ENCODE results near the gene TEX11. TPM values are rescaled to one million over a fixed set of nuclear protein-coding genes. Genes with fewer than 3 reads are reported as not detected.
"Not testable (repeated sequence)": the region's sequence is repeated elsewhere in the genome, so short reads cannot be mapped to it uniquely, and the experiment has no call there.

Gene TEX11
- total RNA-seq, 1 experiment from 2014 or later, result not detected

DNA sequence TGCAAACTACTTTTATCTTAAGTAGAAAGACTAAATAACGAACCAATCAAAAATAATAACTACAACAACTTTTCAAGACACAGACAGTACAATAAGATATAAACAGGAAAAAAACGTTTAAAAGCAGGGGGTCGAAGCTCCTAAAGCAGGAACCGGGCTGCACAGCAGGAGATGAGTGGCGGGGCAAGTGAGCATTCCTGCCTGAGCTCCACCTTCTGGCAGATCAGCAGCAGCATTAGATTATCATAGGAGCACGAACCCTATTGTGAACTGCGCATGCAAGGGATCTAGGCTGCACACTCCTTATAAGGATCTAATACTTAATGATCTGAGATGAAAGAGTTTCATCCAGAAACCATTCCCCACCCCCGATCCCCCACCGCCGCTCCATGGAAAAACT lies 146.2 kb downstream of the TEX11 start:
- H3K27ac ChIP-seq, result no peak overlapping the region
- intact Hi-C loops (cut with micrococcal nuclease; ENCODE audit: unreplicated experiment), result no loop called here
- no peak overlapping the region for H3K4me3 ChIP-seq
- no TSS peak for BruUV-seq (replicated peaks)
- no peaks in the 10 kb centered on the region for H3K4me1 ChIP-seq (replicated peaks; ENCODE audit: insufficient read depth)
- no peaks in the 10 kb centered on the region for H3K9me2 ChIP-seq (ENCODE audit: insufficient read depth)
- H3K4me2 ChIP-seq, result no peak overlapping the region
- CTCF ChIA-PET, result no interaction called here
- H3K27me3 ChIP-seq (ENCODE audit: insufficient read depth, low read depth), result peaks cover 14% of the 10 kb centered on the region; the same call in 1 of the 2 replicates
- POLR2A ChIA-PET (ENCODE audit: unreplicated experiment), result no interaction called here
- no peak for DNase-seq
- H2AFZ ChIP-seq, result no peak overlapping the region
- no peaks in the 10 kb centered on the region for H4K20me1 ChIP-seq (ENCODE audit: insufficient read depth)
- no peaks in the 10 kb centered on the region for H3K79me2 ChIP-seq (ENCODE audit: low read depth)
- H3K36me3 ChIP-seq (ENCODE audit: low read depth), result no peaks in the 10 kb centered on the region
- no peaks in the 10 kb centered on the region for H3K9me3 ChIP-seq (ENCODE audit: insufficient read depth, low read depth)
- TF ChIP-seq, protein P1, sequence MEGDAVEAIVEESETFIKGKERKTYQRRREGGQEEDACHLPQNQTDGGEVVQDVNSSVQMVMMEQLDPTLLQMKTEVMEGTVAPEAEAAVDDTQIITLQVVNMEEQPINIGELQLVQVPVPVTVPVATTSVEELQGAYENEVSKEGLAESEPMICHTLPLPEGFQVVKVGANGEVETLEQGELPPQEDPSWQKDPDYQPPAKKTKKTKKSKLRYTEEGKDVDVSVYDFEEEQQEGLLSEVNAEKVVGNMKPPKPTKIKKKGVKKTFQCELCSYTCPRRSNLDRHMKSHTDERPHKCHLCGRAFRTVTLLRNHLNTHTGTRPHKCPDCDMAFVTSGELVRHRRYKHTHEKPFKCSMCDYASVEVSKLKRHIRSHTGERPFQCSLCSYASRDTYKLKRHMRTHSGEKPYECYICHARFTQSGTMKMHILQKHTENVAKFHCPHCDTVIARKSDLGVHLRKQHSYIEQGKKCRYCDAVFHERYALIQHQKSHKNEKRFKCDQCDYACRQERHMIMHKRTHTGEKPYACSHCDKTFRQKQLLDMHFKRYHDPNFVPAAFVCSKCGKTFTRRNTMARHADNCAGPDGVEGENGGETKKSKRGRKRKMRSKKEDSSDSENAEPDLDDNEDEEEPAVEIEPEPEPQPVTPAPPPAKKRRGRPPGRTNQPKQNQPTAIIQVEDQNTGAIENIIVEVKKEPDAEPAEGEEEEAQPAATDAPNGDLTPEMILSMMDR (conservative IDR thresholded peaks at IDR 0.05), result no peak
- no peak for TF ChIP-seq EZH2 (IDR thresholded peaks at IDR 0.05; ENCODE audit: low read depth)
- no peaks in the 10 kb centered on the region for H3F3A ChIP-seq (ENCODE audit: insufficient read depth, low read depth)

DNA sequence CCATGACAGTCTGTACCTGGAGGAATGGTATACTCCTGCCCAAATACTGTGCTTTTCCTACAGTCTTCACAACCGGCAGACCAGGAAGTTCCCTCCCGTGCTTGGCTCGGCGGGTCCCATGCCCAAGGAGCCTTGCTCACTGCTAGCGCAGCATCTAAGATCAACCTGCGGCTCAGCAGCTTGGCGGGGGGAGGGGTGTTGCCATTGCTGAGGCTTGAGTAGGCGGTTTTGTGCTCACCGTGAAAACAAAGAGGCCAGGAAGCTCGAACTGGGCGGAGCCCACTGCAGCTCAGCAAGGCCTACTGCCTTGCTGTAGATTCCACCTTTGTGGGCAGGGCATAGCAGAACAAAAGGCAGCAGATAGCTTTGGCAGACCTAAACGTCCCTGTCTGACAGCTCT lies 152.7 kb downstream of the TEX11 start:
- TF ChIP-seq, protein P1 (conservative IDR thresholded peaks at IDR 0.05), result no peak
- no peak for TF ChIP-seq EZH2 (IDR thresholded peaks at IDR 0.05; ENCODE audit: low read depth)
- Histone ChIP-seq H3K4me1 (replicated peaks; ENCODE audit: insufficient read depth) (no peaks in the 10 kb centered on the region), H3K4me2 (no peak overlapping the region), H3K9me3 (ENCODE audit: insufficient read depth, low read depth) (no peaks in the 10 kb centered on the region), H3F3A (ENCODE audit: insufficient read depth, low read depth) (no peaks in the 10 kb centered on the region), H4K20me1 (ENCODE audit: insufficient read depth) (no peaks in the 10 kb centered on the region), H3K36me3 (ENCODE audit: low read depth) (no peaks in the 10 kb centered on the region), H3K79me2 (ENCODE audit: low read depth) (no peaks in the 10 kb centered on the region), H2AFZ (no peak overlapping the region), H3K27me3 (ENCODE audit: insufficient read depth, low read depth) (no peaks in the 10 kb centered on the region), H3K4me3 (no peak overlapping the region), H3K9me2 (ENCODE audit: insufficient read depth) (no peaks in the 10 kb centered on the region), H3K27ac (no peak overlapping the region)
- ChIA-PET CTCF (no interaction called here), POLR2A (ENCODE audit: unreplicated experiment) (no interaction called here)
- BruUV-seq (replicated peaks), result no TSS peak
- no peak for DNase-seq
- intact Hi-C loops (cut with micrococcal nuclease; ENCODE audit: unreplicated experiment), result no loop called here

DNA sequence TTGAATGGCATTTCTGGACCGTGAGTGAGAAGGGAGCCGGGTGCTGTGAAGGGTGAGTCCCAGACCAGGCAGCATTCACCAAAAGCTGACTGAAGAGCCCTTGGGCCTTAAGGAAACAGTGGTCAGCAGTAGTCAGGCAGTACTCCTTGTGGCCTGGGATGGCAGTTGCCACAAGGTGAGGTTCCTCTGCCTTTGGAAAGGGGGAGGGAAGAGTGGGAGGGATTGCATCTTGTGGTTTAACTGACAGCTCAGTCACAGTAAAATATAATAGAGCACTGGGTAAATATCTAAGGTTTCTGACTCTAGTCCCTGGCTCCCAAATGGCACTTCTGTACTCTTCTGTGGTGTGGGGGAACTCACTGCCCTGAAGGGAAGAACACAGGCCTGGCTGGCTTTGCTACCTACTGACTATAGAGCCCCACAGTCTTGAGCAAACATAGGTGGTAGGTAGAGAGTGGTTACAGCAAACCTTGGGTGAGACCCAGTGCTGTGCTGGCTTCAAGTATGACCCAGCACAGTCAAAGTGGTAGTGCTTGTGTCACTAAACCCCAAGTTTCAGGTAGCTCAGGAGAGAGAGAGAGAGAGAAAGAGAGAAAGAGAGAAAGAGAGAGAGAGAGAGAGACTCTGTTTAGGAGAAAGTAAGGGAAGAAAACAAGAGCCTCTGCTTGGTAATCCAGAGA lies 154.2 kb downstream of the TEX11 start:
- Histone ChIP-seq H3K9me3 (ENCODE audit: insufficient read depth, low read depth) (no peaks in the 10 kb centered on the region), H3K4me1 (replicated peaks; ENCODE audit: insufficient read depth) (no peaks in the 10 kb centered on the region), H3K36me3 (ENCODE audit: low read depth) (no peaks in the 10 kb centered on the region), H3K4me3 (no peak overlapping the region), H3K27me3 (ENCODE audit: insufficient read depth, low read depth) (no peaks in the 10 kb centered on the region), H3K79me2 (ENCODE audit: low read depth) (no peaks in the 10 kb centered on the region), H4K20me1 (ENCODE audit: insufficient read depth) (no peaks in the 10 kb centered on the region), H3F3A (ENCODE audit: insufficient read depth, low read depth) (no peaks in the 10 kb centered on the region), H3K27ac (no peak overlapping the region), H2AFZ (no peak overlapping the region), H3K4me2 (no peak overlapping the region), H3K9me2 (ENCODE audit: insufficient read depth) (no peaks in the 10 kb centered on the region)
- TF ChIP-seq EZH2 (IDR thresholded peaks at IDR 0.05; ENCODE audit: low read depth), result no peak
- TF ChIP-seq, protein P1 (conservative IDR thresholded peaks at IDR 0.05), result no peak
- BruUV-seq (replicated peaks), result no TSS peak
- CTCF ChIA-PET, result no interaction called here
- intact Hi-C loops (cut with micrococcal nuclease; ENCODE audit: unreplicated experiment), result no loop called here
- no peak for DNase-seq
- POLR2A ChIA-PET (ENCODE audit: unreplicated experiment), result no interaction called here

DNA sequence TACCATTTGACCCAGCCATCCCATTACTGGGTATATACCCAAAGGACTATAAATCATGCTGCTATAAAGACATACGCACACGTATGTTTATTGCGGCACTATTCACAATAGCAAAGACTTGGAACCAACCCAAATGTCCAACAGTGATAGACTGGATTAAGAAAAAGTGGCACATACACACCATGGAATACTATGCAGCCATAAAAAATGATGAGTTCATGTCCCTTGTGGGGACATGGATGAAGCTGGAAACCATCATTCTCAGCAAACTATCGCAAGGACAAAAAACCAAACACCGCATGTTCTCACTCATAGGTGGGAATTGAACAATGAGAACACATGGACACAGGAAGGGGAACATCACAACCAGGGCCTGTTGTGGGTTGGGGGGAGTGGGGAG lies 174.7 kb downstream of the TEX11 start:
- H3K4me1 ChIP-seq (replicated peaks; ENCODE audit: insufficient read depth); H3K9me2 ChIP-seq (ENCODE audit: insufficient read depth); H3K36me3 ChIP-seq (ENCODE audit: low read depth); BruUV-seq (replicated peaks); H2AFZ ChIP-seq; H3K27ac ChIP-seq; H3K4me3 ChIP-seq; CTCF ChIA-PET; DNase-seq; POLR2A ChIA-PET (ENCODE audit: unreplicated experiment); H3K79me2 ChIP-seq (ENCODE audit: low read depth); H3F3A ChIP-seq (ENCODE audit: insufficient read depth, low read depth); H3K27me3 ChIP-seq (ENCODE audit: insufficient read depth, low read depth); H4K20me1 ChIP-seq (ENCODE audit: insufficient read depth); H3K9me3 ChIP-seq (ENCODE audit: insufficient read depth, low read depth); H3K4me2 ChIP-seq; intact Hi-C loops (cut with micrococcal nuclease; ENCODE audit: unreplicated experiment): not testable (repeated sequence)

DNA sequence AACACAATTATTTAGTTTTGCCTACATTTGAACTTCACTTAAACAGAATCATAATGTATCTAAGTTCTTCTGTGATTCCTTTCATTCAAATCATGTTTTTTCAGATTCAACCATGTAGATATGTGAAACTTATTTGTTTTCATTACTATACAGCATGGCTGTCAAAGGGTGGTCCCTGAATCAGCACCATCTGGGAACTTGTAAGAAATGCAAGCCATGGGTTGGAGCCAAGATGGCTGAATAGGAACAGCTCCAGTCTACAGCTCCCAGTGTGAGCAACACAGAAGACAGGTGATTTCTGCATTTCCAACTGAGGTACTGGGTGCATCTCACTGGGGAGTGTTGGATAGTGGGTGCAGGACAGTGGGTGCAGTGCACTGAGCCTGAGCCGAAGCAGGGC lies 180.6 kb downstream of the TEX11 start:
- H3F3A ChIP-seq (ENCODE audit: insufficient read depth, low read depth); intact Hi-C loops (cut with micrococcal nuclease; ENCODE audit: unreplicated experiment); BruUV-seq (replicated peaks); H3K4me1 ChIP-seq (replicated peaks; ENCODE audit: insufficient read depth); CTCF ChIA-PET; H3K79me2 ChIP-seq (ENCODE audit: low read depth); H3K9me3 ChIP-seq (ENCODE audit: insufficient read depth, low read depth); POLR2A ChIA-PET (ENCODE audit: unreplicated experiment); DNase-seq; H3K27ac ChIP-seq; H3K4me2 ChIP-seq; H3K9me2 ChIP-seq (ENCODE audit: insufficient read depth); H4K20me1 ChIP-seq (ENCODE audit: insufficient read depth); H3K27me3 ChIP-seq (ENCODE audit: insufficient read depth, low read depth); H3K36me3 ChIP-seq (ENCODE audit: low read depth); H3K4me3 ChIP-seq; H2AFZ ChIP-seq: not testable (repeated sequence)
